Stimulated activated CD4-positive, alpha-beta T cell treated with anti-CD3 and anti-CD28 coated beads, TNF-alpha, amount 100 ng/mL, for 1 hour (primary cell): ENCODE results near the gene ASMTL.
"Not testable (repeated sequence)": the region's sequence is repeated elsewhere in the genome, so short reads cannot be mapped to it uniquely, and the experiment has no call there.

Source experiments
- DNase-seq, 3 donors: peaks; one replicate each; pipeline ENCODE4 v3.0.0-alpha.2; 2020; ENCODE audit warnings: low read depth in 3 of 3, low spot score in 1 of 3

Gene ASMTL

GRCh38 chrX:1442016-1442665, 10.6 kb downstream of the ASMTL start:
- no peak for DNase-seq

GRCh38 chrX:1440506-1440905, 12.2 kb downstream of the ASMTL start:
- DNase-seq = no peak

GRCh38 chrX:1435241-1435895, 17.3 kb downstream of the ASMTL start:
- DNase-seq = no peak

GRCh38 chrX:1434871-1435240, 17.9 kb downstream of the ASMTL start:
- DNase-seq = no peak

GRCh38 chrX:1433646-1434357, 18.9 kb downstream of the ASMTL start:
- no peak for DNase-seq

- no peak for DNase-seq
Observed at GRCh38 chrX:1430451-1430850, 22.3 kb downstream of the ASMTL start.

GRCh38 chrX:1427756-1428155, 25.0 kb downstream of the ASMTL start:
- no peak for DNase-seq

GRCh38 chrX:1426321-1426720, 26.4 kb downstream of the ASMTL start:
- not testable (repeated sequence) for DNase-seq

GRCh38 chrX:1425381-1425780, 27.3 kb downstream of the ASMTL start:
- DNase-seq = no peak

- DNase-seq = no peak
Observed at GRCh38 chrX:1424147-1424851, 28.4 kb downstream of the ASMTL start.

GRCh38 chrX:1423215-1423614, 29.5 kb downstream of the ASMTL start:
- DNase-seq = no peak

- no peak for DNase-seq
Observed at GRCh38 chrX:1422135-1422465, 30.6 kb downstream of the ASMTL start.

- no peak for DNase-seq
Observed at GRCh38 chrX:1421433-1422134, 31.1 kb downstream of the ASMTL start.

- DNase-seq = no peak
Observed at GRCh38 chrX:1420371-1420770, 32.3 kb downstream of the ASMTL start.

- DNase-seq = no peak
Observed at GRCh38 chrX:1419545-1420355, 33.0 kb downstream of the ASMTL start.

GRCh38 chrX:1418901-1419544, 33.7 kb downstream of the ASMTL start:
- DNase-seq = no peak

GRCh38 chrX:1417921-1418771, 34.6 kb downstream of the ASMTL start:
- DNase-seq = no peak

GRCh38 chrX:1416965-1417760, 35.5 kb downstream of the ASMTL start:
- no peak for DNase-seq
